ENCODE measurements around the gene SVOP. TPM values are rescaled to one million over a fixed set of nuclear protein-coding genes. Genes with fewer than 3 reads are reported as not detected.

The SVOP gene
- total and polyA plus RNA-seq, 2 donors from 2014 or later, result 0.04 TPM; not detected in 1

DNA sequence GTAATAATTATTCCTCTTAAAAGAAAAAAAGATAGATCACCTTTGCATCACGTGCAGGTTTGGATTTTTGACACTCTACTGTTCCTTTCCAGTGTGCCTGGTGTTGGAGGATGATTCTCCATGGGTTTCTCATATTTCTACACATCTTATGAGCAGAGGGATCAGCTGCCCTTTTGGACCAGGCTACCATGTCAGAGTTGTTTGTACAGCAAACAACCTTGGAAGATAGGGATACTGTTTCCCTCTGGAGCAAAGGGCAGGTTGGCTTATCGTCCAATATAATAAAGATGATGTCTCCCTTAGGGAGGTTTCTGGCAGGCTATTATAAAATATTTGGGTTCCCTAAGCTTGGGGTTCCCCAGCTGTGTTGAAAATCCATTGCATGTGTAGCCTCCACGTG is 98.9 kb downstream of the SVOP start:
- intact Hi-C loops (cut with DNase I), result no loop called here

DNA sequence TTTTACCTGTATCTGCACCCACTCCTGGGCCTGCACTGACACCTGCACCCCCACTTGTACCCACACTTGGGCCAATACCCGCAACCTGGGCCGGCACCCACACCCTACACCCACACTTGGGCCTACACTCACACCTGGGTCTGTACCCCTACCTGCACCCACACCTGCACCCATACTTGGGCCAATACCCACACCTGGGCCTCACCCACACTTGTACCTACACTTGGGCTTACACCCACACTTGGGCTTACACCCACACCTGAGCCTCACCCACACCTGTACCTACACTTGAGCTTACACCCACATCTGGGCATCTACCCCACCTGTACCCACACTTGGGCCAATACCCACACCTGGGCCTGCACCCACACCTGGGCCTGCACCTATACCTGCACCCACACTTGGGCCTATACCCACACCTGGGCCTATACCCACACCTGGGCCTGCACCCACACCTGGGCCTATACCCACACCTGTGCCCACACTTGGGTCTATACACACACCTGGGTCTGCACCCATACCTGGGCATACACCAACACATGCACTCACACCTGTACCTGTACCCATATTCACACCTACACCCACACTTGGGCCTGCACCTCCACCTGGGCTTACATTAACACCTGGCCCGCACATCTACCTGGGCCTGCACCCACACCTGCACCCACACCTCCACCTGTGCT is 101.8 kb downstream of the SVOP start:
- Histone ChIP-seq H3K27me3 (ENCODE audit: control insufficient read depth, insufficient read depth, low read length) (no peaks in the 10 kb centered on the region), H3K9me3 (ENCODE audit: control insufficient read depth in 2 of 3, insufficient read depth in 1 of 3, low read length in 3 of 3) (no peaks in the 10 kb centered on the region), H3K36me3 (ENCODE audit: control insufficient read depth in 2 of 3, insufficient read depth in 3 of 3, low read length in 3 of 3) (no peaks in the 10 kb centered on the region), H3K4me3 (ENCODE audit: low read length in 3 of 3) (no peak overlapping the region), H3K4me1 (ENCODE audit: control insufficient read depth in 2 of 3, insufficient read depth in 2 of 3, low read depth in 1 of 3, low read length in 3 of 3) (no peaks in the 10 kb centered on the region), H3K9ac (ENCODE audit: low read length in 3 of 3) (no peak overlapping the region), H3K27ac (ENCODE audit: low read depth in 2 of 2, low read length in 2 of 2) (no peak overlapping the region)
- intact Hi-C loops (cut with DNase I), result no loop called here
- no peak for FAIRE-seq
- TF ChIP-seq CTCF (IDR thresholded peaks at IDR 0.05; ENCODE audit: borderline replicate concordance, extremely low read depth, insufficient read depth), result no peak
- no peak for DNase-seq

More for the DNA sequence above, 98.9 kb downstream of the SVOP start:
- Histone ChIP-seq H3K36me3 (ENCODE audit: control insufficient read depth in 2 of 3, insufficient read depth in 3 of 3, low read length in 3 of 3) (no peaks in the 10 kb centered on the region), H3K4me1 (ENCODE audit: control insufficient read depth in 2 of 3, insufficient read depth in 2 of 3, low read depth in 1 of 3, low read length in 3 of 3) (no peaks in the 10 kb centered on the region), H3K4me3 (ENCODE audit: low read length in 3 of 3) (no peak overlapping the region), H3K9ac (ENCODE audit: low read length in 3 of 3) (no peak overlapping the region), H3K9me3 (ENCODE audit: control insufficient read depth in 2 of 3, insufficient read depth in 1 of 3, low read length in 3 of 3) (no peaks in the 10 kb centered on the region), H3K27ac (ENCODE audit: low read depth in 2 of 2, low read length in 2 of 2) (no peak overlapping the region), H3K27me3 (ENCODE audit: control insufficient read depth, insufficient read depth, low read length) (no peaks in the 10 kb centered on the region)
- no peak for FAIRE-seq
- TF ChIP-seq CTCF (IDR thresholded peaks at IDR 0.05; ENCODE audit: borderline replicate concordance, extremely low read depth, insufficient read depth), result no peak
- DNase-seq, result no peak

- no peaks in the 10 kb centered on the region for H3K27me3 ChIP-seq (ENCODE audit: control insufficient read depth, insufficient read depth, low read length)
- intact Hi-C loops (cut with DNase I), result no loop called here
- no peaks in the 10 kb centered on the region for H3K9me3 ChIP-seq (ENCODE audit: control insufficient read depth in 2 of 3, insufficient read depth in 1 of 3, low read length in 3 of 3)
- FAIRE-seq, result no peak
- TF ChIP-seq CTCF (IDR thresholded peaks at IDR 0.05; ENCODE audit: borderline replicate concordance, extremely low read depth, insufficient read depth), result no peak
- no peak overlapping the region for H3K9ac ChIP-seq (ENCODE audit: low read length in 3 of 3)
- no peaks in the 10 kb centered on the region for H3K36me3 ChIP-seq (ENCODE audit: control insufficient read depth in 2 of 3, insufficient read depth in 3 of 3, low read length in 3 of 3)
- no peak overlapping the region for H3K4me3 ChIP-seq (ENCODE audit: low read length in 3 of 3)
- peaks cover 0 to 2% (median 0%) of the 10 kb centered on the region in 3 donors for H3K4me1 ChIP-seq (ENCODE audit: control insufficient read depth in 2 of 3, insufficient read depth in 2 of 3, low read depth in 1 of 3, low read length in 3 of 3)
- no peak overlapping the region for H3K27ac ChIP-seq (ENCODE audit: low read depth in 2 of 2, low read length in 2 of 2)
- DNase-seq, result no peak
These were observed 102.7 kb downstream of the SVOP start for GRCh38 chr12:108918206-108918605.

DNA sequence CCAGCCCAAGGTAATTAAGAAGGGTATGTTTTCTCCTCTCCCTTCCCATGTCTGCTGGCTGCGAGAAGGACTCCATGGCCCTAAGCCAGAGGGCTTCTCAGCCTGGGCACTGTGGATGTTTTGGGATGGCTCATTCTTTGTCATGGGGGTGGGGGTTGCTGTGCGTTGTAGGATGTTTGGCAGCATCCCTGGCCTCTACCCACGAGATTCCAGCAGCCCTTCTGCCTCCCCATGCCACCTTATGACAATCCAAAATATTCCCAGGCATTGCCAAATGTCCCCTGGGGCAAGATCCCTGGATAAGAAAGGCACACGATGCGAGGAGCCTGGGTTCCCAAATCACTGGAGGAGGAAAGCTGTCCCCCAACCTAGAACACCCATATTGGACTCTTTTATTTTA is 104.5 kb downstream of the SVOP start:
- H3K4me3 ChIP-seq (ENCODE audit: low read length in 3 of 3), result no peak overlapping the region
- no peaks in the 10 kb centered on the region for H3K36me3 ChIP-seq (ENCODE audit: control insufficient read depth in 2 of 3, insufficient read depth in 3 of 3, low read length in 3 of 3)
- DNase-seq (no peak), FAIRE-seq (no peak)
- H3K4me1 ChIP-seq (ENCODE audit: control insufficient read depth in 2 of 3, insufficient read depth in 2 of 3, low read depth in 1 of 3, low read length in 3 of 3), result peaks cover 0 to 2% (median 0%) of the 10 kb centered on the region in 3 donors
- H3K9ac ChIP-seq (ENCODE audit: low read length in 3 of 3), result no peak overlapping the region
- no peaks in the 10 kb centered on the region for H3K27me3 ChIP-seq (ENCODE audit: control insufficient read depth, insufficient read depth, low read length)
- no peaks in the 10 kb centered on the region for H3K9me3 ChIP-seq (ENCODE audit: control insufficient read depth in 2 of 3, insufficient read depth in 1 of 3, low read length in 3 of 3)
- no peak overlapping the region for H3K27ac ChIP-seq (ENCODE audit: low read depth in 2 of 2, low read length in 2 of 2)
- no peak for TF ChIP-seq CTCF (IDR thresholded peaks at IDR 0.05; ENCODE audit: borderline replicate concordance, extremely low read depth, insufficient read depth)
- intact Hi-C loops (cut with DNase I), result no loop called here

All from kidney (tissue), 14 donors.